Panc1 (cell line): ENCODE data around the gene MAP3K2. TPM values are rescaled to one million over a fixed set of nuclear protein-coding genes. Genes with fewer than 3 reads are reported as not detected.
A peak's percentile ranks its signal among the peaks of the same experiment; 100 is the strongest.

ENCODE experiments used
- ATAC-seq: fragments of 200-7000 bp; cut with Tn5 transposase; 2 replicates; pipeline ENCODE4 v1.9.1; 2020; ENCODE audit warnings: mild to moderate bottlenecking, moderate library complexity
- BruUV-seq: library from RNA; stranded (reverse); fragments of 400-500 nt; replicated peaks from 2 replicates; lab custom pipeline; 2021; lab: Mats Ljungman, UMichigan
- CTCF ChIA-PET: fragments of 300-600 bp; sonication (Branson Sonifier 250); formaldehyde crosslinking; loops from one replicate; lab custom pipeline; 2022; ENCODE audit warnings: antibody characterized with exemption; lab: Charles Lee
- POLR2A ChIA-PET: fragments of 300-600 bp; sonication (Branson Sonifier 250); formaldehyde crosslinking; loops from one replicate; lab custom pipeline; 2022; ENCODE audit warnings: antibody characterized with exemption; lab: Charles Lee
- DNase-seq: peaks from one replicate; pipeline ENCODE4 v3.0.0-alpha.2; 2010; ENCODE audit warnings: low read depth, low spot score
- H3K27ac ChIP-seq: 2 replicates; pipeline ENCODE4 v1.5.1; 2011; ENCODE audit warnings: mild to moderate bottlenecking, low read length, inconsistent platforms
- H3K27me3 ChIP-seq: fragments of 200-500 bp; sonication (Bioruptor generic); 2 replicates; pipeline ENCODE4 v1.6.0; 2014; ENCODE audit warnings: low read length, inconsistent platforms; ENCODE audit not compliant: control insufficient read depth, insufficient read depth
- H3K36me3 ChIP-seq: fragments of 200-500 bp; sonication (Bioruptor generic); 2 replicates; pipeline ENCODE4 v1.5.1; 2014; ENCODE audit warnings: inconsistent platforms, mild to moderate bottlenecking, low read length, moderate library complexity; ENCODE audit not compliant: control insufficient read depth, insufficient read depth
- H3K4me1 ChIP-seq: 2 replicates; pipeline ENCODE4 v1.5.1; 2011; ENCODE audit warnings: inconsistent platforms, mild to moderate bottlenecking, low read length, moderate library complexity; ENCODE audit not compliant: control insufficient read depth, insufficient read depth
- H3K4me3 ChIP-seq, 2 experiments: 2 replicates each; pipeline ENCODE4 v1.5.1; 2011 to 2012; ENCODE audit warnings: low read depth in 2 of 2, low read length in 2 of 2, mild to moderate bottlenecking in 2 of 2, inconsistent platforms in 1 of 2, moderate library complexity in 1 of 2
- H3K9me3 ChIP-seq: fragments of 200-500 bp; sonication (Bioruptor generic); 2 replicates; pipeline ENCODE4 v1.5.1; 2014; ENCODE audit warnings: low read depth, mild to moderate bottlenecking, inconsistent platforms, low read length, moderate library complexity; ENCODE audit not compliant: control insufficient read depth, insufficient read depth
- CTCF ChIP-seq: fragments of 450-650 bp; IDR thresholded peaks from 2 replicates; pipeline ENCODE4 v1.5.1; 2017; ENCODE audit warnings: mild to moderate bottlenecking
- POLR2AphosphoS5 ChIP-seq: IDR thresholded peaks from 2 replicates; pipeline ENCODE4 v1.6.1; 2012; ENCODE audit warnings: mild to moderate bottlenecking, low read depth, low read length, moderate library complexity
- REST ChIP-seq, 2 experiments: IDR thresholded peaks; 2 replicates each; pipeline ENCODE4 v1.6.1; 2011 to 2012; ENCODE audit warnings: low read depth in 2 of 2, control low read depth in 1 of 2, low read length in 1 of 2, mild to moderate bottlenecking in 1 of 2, moderate library complexity in 1 of 2; ENCODE audit not compliant: insufficient read depth in 1 of 2
- SIN3A ChIP-seq: IDR thresholded peaks from 2 replicates; pipeline ENCODE4 v1.6.1; 2012; ENCODE audit warnings: low read depth, mild to moderate bottlenecking, low read length, moderate library complexity, borderline replicate concordance; ENCODE audit not compliant: insufficient read depth
- TCF7L2 ChIP-seq: IDR thresholded peaks from 2 replicates; pipeline ENCODE4 v1.6.1; 2011; ENCODE audit warnings: mild to moderate bottlenecking, low read depth, low read length, inconsistent platforms
- in situ Hi-C: cut with HindIII; loops from 2 replicates; pipeline ENCODE4 v1.10.0; 2016; ENCODE audit warnings: low sequenced_read_pairs, low pct_unique_long_range_greater_than_20kb
- intact Hi-C: fragments of 100-400 bp; cut with micrococcal nuclease; formaldehyde crosslinking; loops from one replicate; pipeline ENCODE4 v1.10.0; 2022; ENCODE audit not compliant: unreplicated experiment
- total RNA-seq: library from RNA; stranded (reverse); gene quantifications from one replicate; pipeline ENCODE4 v1.2.1, GENCODE V29; 2021; ENCODE audit not compliant: unreplicated experiment

Gene MAP3K2
- total RNA-seq, 1 experiment from 2014 or later = 70.6 TPM

- POLR2A ChIA-PET = interaction anchor here (0.6 to 0.7 kb wide), 3 partner anchors 92 to 428 kb away, joined by 3 to 6 read pairs (median 4); no protein-coding TSS in a partner anchor
- peaks cover 54% of the 10 kb centered on the region for H3K4me1 ChIP-seq
- no TSS peak for BruUV-seq
- in situ Hi-C loops = loop anchor here (10.0 kb wide), 1 partner anchor 58 kb away; no protein-coding TSS in a partner anchor
- no peaks in the 10 kb centered on the region for H3K36me3 ChIP-seq
- TF ChIP-seq TCF7L2 (peak; percentile 32; the same call in 1 of the 2 replicates), POLR2AphosphoS5 (no peak)
- no peaks in the 10 kb centered on the region for H3K27me3 ChIP-seq
- intact Hi-C loops = loop anchor here (5.0 kb wide), 1 partner anchor 84 kb away; no protein-coding TSS in a partner anchor
- DNase-seq = no peak
- ATAC-seq = no peak
- H3K4me3 ChIP-seq = peak overlapping the region; percentile 35 to 51; a peak in 3 of 4 replicates
- H3K9me3 ChIP-seq = no peaks in the 10 kb centered on the region
- CTCF ChIA-PET = interaction anchor here (0.7 to 1.1 kb wide), 4 partner anchors 18 to 199 kb away, joined by 3 read pairs; no protein-coding TSS in a partner anchor
- H3K27ac ChIP-seq = peak overlapping the region; percentile 50
These were observed 28.8 kb upstream of the MAP3K2 start for GRCh38 chr2:127416506-127417001.

GRCh38 chr2:127415593-127416505 is 28.1 kb upstream of the MAP3K2 start:
- Histone ChIP-seq H3K27ac (peak overlapping the region; percentile 74), H3K27me3 (no peaks in the 10 kb centered on the region), H3K4me3 (peak overlapping the region; percentile 35 to 51), H3K9me3 (no peaks in the 10 kb centered on the region), H3K4me1 (peaks cover 61% of the 10 kb centered on the region), H3K36me3 (no peaks in the 10 kb centered on the region)
- in situ Hi-C loops (loop anchor here (10.0 kb wide), 1 partner anchor 59 kb away; no protein-coding TSS in a partner anchor), intact Hi-C loops (loop anchor here (5.0 kb wide), 1 partner anchor 84 kb away; no protein-coding TSS in a partner anchor)
- TF ChIP-seq TCF7L2 (no peak), REST (IDR thresholded peaks at IDR 0.05; ENCODE audit: insufficient read depth in 1 of 2, low read depth in 2 of 2, low read length in 1 of 2) (no peak), SIN3A (0 out of 2 replicates have a peak, but pooled peaks have one; percentile 39), POLR2AphosphoS5 (no peak), CTCF (peak; percentile 94)
- DNase-seq (no peak), ATAC-seq (peak; percentile 83)
- CTCF ChIA-PET = interaction anchor here (0.6 to 1.1 kb wide), 5 partner anchors 17 to 200 kb away, joined by 3 read pairs; no protein-coding TSS in a partner anchor
- no TSS peak for BruUV-seq
- POLR2A ChIA-PET = interaction anchor here (0.6 to 0.7 kb wide), 3 partner anchors 93 to 428 kb away, joined by 3 to 6 read pairs (median 4); no protein-coding TSS in a partner anchor
